ENCODE results near the gene NGF. TPM values are rescaled to one million over a fixed set of nuclear protein-coding genes. Genes with fewer than 3 reads are reported as not detected.
"Not testable (repeated sequence)": the region's sequence is repeated elsewhere in the genome, so short reads cannot be mapped to it uniquely, and the experiment has no call there.

Gene NGF
- total and polyA plus RNA-seq, 2 experiments from 2014 or later, result 0.48 TPM; not detected in 1

DNA sequence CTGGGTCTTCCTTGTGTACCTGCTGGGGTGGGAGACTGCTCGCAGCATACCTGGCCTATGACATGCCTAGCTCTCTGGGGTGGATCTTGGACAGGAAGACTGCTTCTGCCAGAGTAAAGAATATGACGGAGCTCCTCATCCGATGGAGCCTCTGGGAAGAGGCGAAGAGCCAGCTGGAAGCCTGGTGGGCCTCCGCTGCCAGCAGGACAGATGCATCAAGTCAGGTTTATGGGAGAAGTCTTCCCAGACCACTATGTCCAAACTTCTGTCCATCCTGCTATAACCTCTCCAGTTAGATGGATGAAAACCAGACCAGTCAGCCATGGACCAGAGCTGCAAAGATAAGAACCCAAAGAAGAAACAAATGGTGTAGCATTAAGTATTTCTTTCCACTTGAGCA is 27.7 kb upstream of the NGF start:
- Histone ChIP-seq H3K4me1 (ENCODE audit: low read depth) (peaks cover 18% of the 10 kb centered on the region), H3K4me3 (no peak overlapping the region), H3K27me3 (no peaks in the 10 kb centered on the region), H3K9me3 (ENCODE audit: low read depth) (no peaks in the 10 kb centered on the region), H3K27ac (no peak overlapping the region), H3K36me3 (no peaks in the 10 kb centered on the region)
- TF ChIP-seq, protein P1, sequence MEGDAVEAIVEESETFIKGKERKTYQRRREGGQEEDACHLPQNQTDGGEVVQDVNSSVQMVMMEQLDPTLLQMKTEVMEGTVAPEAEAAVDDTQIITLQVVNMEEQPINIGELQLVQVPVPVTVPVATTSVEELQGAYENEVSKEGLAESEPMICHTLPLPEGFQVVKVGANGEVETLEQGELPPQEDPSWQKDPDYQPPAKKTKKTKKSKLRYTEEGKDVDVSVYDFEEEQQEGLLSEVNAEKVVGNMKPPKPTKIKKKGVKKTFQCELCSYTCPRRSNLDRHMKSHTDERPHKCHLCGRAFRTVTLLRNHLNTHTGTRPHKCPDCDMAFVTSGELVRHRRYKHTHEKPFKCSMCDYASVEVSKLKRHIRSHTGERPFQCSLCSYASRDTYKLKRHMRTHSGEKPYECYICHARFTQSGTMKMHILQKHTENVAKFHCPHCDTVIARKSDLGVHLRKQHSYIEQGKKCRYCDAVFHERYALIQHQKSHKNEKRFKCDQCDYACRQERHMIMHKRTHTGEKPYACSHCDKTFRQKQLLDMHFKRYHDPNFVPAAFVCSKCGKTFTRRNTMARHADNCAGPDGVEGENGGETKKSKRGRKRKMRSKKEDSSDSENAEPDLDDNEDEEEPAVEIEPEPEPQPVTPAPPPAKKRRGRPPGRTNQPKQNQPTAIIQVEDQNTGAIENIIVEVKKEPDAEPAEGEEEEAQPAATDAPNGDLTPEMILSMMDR (IDR thresholded peaks at IDR 0.05; ENCODE audit: low read depth, low read length), result no peak
- DNase-seq (ENCODE audit: low read depth in 1 of 2, low spot score in 1 of 2), result no peak

DNA sequence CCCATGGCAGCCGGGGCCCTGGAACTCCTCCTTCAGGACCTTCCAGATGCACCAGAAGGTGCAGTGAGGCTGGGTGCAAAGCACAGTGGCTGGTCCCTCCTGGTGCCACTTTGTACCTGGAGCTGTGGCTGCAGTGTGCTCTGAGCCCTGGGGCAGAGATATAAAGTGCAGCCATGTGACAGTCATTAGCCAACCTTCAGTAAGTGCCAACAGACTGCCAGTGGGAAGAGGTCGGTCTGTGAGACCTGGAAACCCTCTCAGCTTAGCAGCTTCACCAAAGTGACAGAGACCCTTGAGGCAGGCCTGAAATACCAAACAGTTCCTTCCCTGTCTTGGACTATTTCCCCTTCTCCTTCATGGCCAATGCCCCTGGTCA is 26.7 kb upstream of the NGF start:
- H3K36me3 ChIP-seq, result no peaks in the 10 kb centered on the region
- no peaks in the 10 kb centered on the region for H3K27me3 ChIP-seq
- H3K9me3 ChIP-seq (ENCODE audit: low read depth), result no peaks in the 10 kb centered on the region
- TF ChIP-seq, protein P1 (IDR thresholded peaks at IDR 0.05; ENCODE audit: low read depth, low read length), result no peak
- DNase-seq (ENCODE audit: low read depth in 1 of 2, low spot score in 1 of 2), result no peak
- peaks cover 18% of the 10 kb centered on the region for H3K4me1 ChIP-seq (ENCODE audit: low read depth)
- no peak overlapping the region for H3K4me3 ChIP-seq
- no peak overlapping the region for H3K27ac ChIP-seq

DNA sequence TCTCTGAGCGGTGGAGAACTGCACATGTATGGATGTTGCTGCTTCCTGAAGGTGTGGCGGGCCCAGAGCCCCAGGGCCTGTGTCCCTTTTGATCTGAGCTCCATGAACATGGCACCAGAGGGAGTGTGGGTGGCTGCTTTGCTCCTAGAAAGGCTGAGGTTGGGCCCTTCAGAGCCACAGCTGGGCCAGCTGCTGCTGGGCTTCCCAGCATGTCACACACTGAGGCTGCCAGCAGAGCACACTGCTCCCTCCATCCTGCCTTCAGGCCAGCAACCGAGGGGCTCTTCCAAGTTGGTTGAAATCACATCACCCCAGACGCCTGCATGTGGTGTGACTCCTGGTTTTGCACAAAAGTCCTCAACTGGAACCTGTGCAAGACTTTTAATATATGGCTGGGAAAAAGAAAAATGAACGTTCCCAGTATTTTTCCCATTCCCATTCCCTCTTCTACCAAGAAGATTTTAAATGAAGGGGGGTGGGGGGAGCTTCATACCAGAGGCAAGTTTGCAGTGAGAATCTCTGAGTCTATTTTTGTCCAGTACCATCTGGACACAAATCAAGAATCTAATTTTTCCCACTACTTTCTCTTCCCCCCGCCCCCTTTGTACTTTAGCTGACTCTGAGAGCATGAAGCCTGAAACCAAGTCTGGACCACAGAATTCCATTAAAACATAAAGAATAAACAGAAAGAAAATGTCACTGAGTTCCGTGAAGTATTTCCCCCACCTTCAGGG is 26.2 kb upstream of the NGF start:
- Histone ChIP-seq H3K27ac (no peak overlapping the region), H3K9me3 (ENCODE audit: low read depth) (no peaks in the 10 kb centered on the region), H3K4me1 (ENCODE audit: low read depth) (peaks cover 18% of the 10 kb centered on the region), H3K36me3 (no peaks in the 10 kb centered on the region), H3K4me3 (no peak overlapping the region), H3K27me3 (no peaks in the 10 kb centered on the region)
- peak in 1 of 2 donors; percentile 52 for DNase-seq (ENCODE audit: low read depth in 1 of 2, low spot score in 1 of 2)
- TF ChIP-seq, protein P1 (IDR thresholded peaks at IDR 0.05; ENCODE audit: low read depth, low read length), result no peak

DNA sequence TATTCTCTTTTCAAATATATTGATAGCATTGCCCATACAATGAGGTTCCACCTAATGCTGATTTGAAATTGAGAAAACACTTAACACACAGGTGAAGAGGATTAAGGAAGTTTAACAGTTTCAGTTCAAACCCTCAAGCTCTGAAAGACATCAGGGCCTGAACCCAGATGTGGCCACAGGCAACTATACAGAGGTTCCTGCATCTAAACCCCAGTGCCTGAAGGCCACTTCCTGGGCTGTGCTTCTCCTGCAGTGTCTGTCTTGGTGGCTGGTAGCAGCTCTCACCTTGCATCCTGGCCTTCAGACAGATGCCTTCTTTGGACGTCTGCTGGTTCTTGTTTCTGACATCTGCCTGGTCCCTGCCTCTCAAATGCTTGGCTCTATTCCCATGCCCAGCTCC is 25.1 kb upstream of the NGF start:
- no peak overlapping the region for H3K27ac ChIP-seq
- TF ChIP-seq, protein P1 (IDR thresholded peaks at IDR 0.05; ENCODE audit: low read depth, low read length), result no peak

DNA sequence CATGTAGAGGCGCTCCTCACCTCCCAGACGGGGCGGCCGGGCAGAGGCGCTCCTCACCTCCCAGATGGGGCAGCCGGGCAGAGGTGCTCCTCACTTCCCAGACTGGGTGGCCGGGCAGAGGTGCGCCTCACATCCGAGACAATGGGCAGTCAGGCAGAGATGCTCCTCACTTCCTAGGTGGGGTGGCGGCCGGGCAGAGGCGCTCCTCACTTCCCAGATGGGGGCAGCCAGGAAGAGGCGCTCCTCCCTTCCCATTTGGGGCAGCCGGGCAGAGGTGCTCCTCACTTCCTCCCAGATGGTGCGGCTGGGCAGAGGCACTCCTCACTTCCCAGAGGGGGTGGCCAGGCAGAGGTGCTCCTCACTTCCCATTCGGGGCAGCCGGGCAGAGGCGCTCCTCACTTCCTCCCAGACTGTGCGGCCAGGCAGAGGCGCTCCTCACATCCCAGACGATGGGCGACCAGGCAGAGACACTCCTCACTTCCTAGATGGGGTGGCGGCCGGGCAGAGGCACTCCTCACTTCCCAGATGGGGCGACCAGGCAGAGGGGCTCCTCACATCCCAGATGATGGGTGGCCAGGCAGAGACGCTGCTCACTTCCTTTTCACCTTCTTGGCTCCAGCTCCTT is 22.6 kb upstream of the NGF start:
- not testable (repeated sequence) for H3K4me1 ChIP-seq (ENCODE audit: low read depth); DNase-seq (ENCODE audit: low read depth in 1 of 2, low spot score in 1 of 2); H3K27me3 ChIP-seq; H3K9me3 ChIP-seq (ENCODE audit: low read depth); H3K4me3 ChIP-seq; H3K27ac ChIP-seq; H3K36me3 ChIP-seq

More for the DNA sequence above, 25.1 kb upstream of the NGF start:
- no peaks in the 10 kb centered on the region for H3K36me3 ChIP-seq
- peaks cover 13% of the 10 kb centered on the region for H3K4me1 ChIP-seq (ENCODE audit: low read depth)
- H3K27me3 ChIP-seq, result no peaks in the 10 kb centered on the region
- H3K9me3 ChIP-seq (ENCODE audit: low read depth), result no peaks in the 10 kb centered on the region
- DNase-seq (ENCODE audit: low read depth in 1 of 2, low spot score in 1 of 2), result no peak
- H3K4me3 ChIP-seq, result no peak overlapping the region

DNA sequence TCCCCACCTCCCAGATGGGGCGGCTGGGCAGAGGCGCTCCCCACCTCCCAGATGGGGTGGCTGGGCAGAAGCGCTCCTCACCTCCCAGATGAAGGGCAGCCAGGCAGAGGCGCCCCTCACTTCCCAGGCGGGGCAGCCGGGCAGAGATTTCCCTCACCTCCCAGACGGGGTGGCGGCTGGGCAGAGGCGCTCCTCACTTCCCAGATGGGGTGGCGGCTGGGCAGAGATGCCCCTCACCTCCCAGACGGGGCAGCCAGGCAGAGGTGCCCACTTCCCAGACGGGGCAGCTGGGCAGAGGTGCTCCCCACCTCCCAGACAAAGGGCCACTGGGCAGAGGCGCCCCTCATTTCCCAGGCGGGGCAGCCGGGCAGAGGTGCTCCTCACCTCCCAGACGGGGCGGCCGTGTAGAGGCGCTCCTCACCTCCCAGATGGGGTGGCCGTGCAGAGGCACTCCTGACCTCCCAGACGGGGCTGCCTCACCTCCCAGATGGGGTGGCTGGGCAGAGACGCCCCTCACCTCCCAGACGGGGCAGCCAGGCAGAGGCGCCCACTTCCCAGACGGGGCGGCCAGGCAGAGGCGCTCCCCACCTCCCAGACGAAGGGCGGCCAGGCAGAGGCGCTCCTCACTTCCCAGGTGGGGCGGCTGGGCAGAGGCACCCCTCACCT is 21.9 kb upstream of the NGF start:
- not testable (repeated sequence) for DNase-seq (ENCODE audit: low read depth in 1 of 2, low spot score in 1 of 2); H3K27ac ChIP-seq; H3K36me3 ChIP-seq; H3K27me3 ChIP-seq; H3K4me1 ChIP-seq (ENCODE audit: low read depth); H3K4me3 ChIP-seq; H3K9me3 ChIP-seq (ENCODE audit: low read depth)

Measured in cardiac muscle cell (in vitro differentiated cells and primary cell).